ENCODE data around the gene MCAM. TPM values are rescaled to one million over a fixed set of nuclear protein-coding genes. Genes with fewer than 3 reads are reported as not detected.

The MCAM gene
- total RNA-seq, 1 donor from 2014 or later = 491 TPM

DNA sequence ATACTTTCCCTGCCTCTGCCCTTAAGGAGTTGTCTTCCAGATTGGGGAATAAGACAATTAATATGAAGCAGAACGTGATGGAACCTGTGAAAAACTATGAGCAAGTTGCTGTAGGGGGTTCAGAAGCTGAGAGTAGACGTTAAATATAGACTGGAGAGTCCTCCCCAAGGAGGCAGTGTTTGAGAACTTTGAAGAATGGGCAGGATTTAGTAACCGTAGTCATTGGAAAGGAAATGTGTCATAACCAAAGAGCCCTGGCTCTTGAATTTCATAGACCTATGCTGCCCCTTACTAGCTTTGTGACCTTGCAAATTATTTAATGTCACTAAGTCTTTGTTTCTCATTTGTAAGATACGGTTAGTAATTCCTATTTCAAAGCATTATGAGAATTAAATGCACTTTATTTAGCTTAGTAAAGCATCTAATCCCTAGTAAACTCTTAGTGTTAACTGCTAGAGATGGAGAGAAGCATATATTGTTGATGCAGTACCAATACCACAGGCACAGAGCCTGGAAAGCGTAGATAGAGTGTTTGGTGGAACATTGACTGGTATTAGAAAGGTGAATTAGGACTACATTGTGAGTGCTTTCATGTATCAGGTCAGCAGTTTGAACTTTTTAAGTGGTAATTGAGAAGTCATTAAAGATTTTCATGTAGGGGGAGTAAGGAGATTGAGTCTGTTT, 54.1 kb downstream of the MCAM start:
- DNase-seq = no peak

DNA sequence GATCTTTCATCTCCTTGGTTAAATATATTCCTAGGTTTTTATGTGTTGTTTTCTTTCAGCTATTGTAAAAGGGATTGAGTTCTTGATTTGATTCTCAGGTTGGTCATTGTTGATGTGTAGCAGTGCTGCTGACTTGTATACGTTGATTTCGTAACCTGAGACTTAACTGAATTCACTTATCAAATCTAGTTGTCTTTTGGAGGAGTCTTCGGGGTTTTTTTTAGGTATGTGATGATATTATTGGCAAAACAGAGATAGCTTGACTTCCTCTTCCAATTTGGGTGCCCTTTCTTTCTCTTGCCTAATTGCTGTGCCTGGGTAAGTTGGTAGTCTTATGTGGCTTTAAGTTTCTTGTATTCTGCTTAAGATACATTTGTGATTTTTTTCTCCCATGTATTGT, 57.9 kb downstream of the MCAM start:
- DNase-seq = no peak

Small RNA genes lying within 50 kb of the gene (small RNA-seq; reads per million reads assigned to genes)
- gene RF01225 (ENCODE audit: low replicate concordance) (not detected), gene RNU6-262P (ENCODE audit: low replicate concordance) (not detected)

Other genes starting within 250 kb of the MCAM start
- 29.7 TPM for gene VPS11, start 249.3 kb downstream of the MCAM start, total RNA-seq
- gene HMBS, start 232.2 kb downstream of the MCAM start, total RNA-seq = 21.0 TPM
- 8.0 TPM for gene DPAGT1, start 215.3 kb downstream of the MCAM start, total RNA-seq
- gene C2CD2L, start 209.8 kb downstream of the MCAM start, total RNA-seq = 5.6 TPM
- gene HINFP, start 195.6 kb downstream of the MCAM start, total RNA-seq = 14.7 TPM
- gene ABCG4, start 168.1 kb downstream of the MCAM start, total RNA-seq = 0.31 TPM
- 35.4 TPM for gene NLRX1, start 148.4 kb downstream of the MCAM start, total RNA-seq
- not detected for gene NHERF4, start 131.7 kb downstream of the MCAM start, total RNA-seq
- gene CBL, start 110.8 kb downstream of the MCAM start, total RNA-seq = 10.9 TPM
- 6.6 TPM for gene RNF26, start 17.4 kb upstream of the MCAM start, total RNA-seq
- 24.8 TPM for gene C1QTNF5, start 23.8 kb upstream of the MCAM start, total RNA-seq
- not detected for gene MFRP, start 29.6 kb upstream of the MCAM start, total RNA-seq
- 39.2 TPM for gene USP2, start 64.6 kb upstream of the MCAM start, total RNA-seq
- gene THY1, start 106.0 kb upstream of the MCAM start, total RNA-seq = 49.6 TPM

Measured in tongue (tissue), 3 donors.